ENCODE measurements around the gene SYT1. TPM values are rescaled to one million over a fixed set of nuclear protein-coding genes. Genes with fewer than 3 reads are reported as not detected.

The SYT1 gene
- total and polyA plus RNA-seq, 2 donors (not counting 1 experiment from before 2014, with no cell fraction given) = 0.90 to 2.1 TPM

GRCh38 chr12:79344855-79345847, 480.6 kb downstream of the SYT1 start:
- no peaks in the 10 kb centered on the region for H3K9me3 ChIP-seq (ENCODE audit: control insufficient read depth, insufficient read depth, low read depth, low read length)

GRCh38 chr12:79347866-79348265, 483.3 kb downstream of the SYT1 start:
- Histone ChIP-seq H2AFZ (ENCODE audit: low read length) (no peak overlapping the region), H3K27me3 (ENCODE audit: control insufficient read depth, insufficient read depth, low read length) (no peaks in the 10 kb centered on the region), H3K9me3 (ENCODE audit: control insufficient read depth, insufficient read depth, low read depth, low read length) (no peaks in the 10 kb centered on the region), H4K20me1 (ENCODE audit: control insufficient read depth, extremely low read depth, insufficient read depth, low read length) (no peaks in the 10 kb centered on the region), H3K79me2 (ENCODE audit: control insufficient read depth, insufficient read depth, low read length) (no peaks in the 10 kb centered on the region), H3K4me1 (ENCODE audit: control insufficient read depth, extremely low read depth, insufficient read depth, low read length) (no peaks in the 10 kb centered on the region), H3K9ac (ENCODE audit: insufficient read depth, low read length) (no peak overlapping the region), H3K4me3 (replicated peaks in 1 of 4; ENCODE audit: control extremely low read depth in 1 of 4, insufficient read depth in 1 of 4, low read depth in 3 of 4, low read length in 4 of 4) (no peak overlapping the region), H3K27ac (ENCODE audit: insufficient read depth, low read length) (no peak overlapping the region), H3K36me3 (ENCODE audit: control insufficient read depth, insufficient read depth, low read length) (no peaks in the 10 kb centered on the region), H3K4me2 (ENCODE audit: extremely low read depth, insufficient read depth, low read length) (no peak overlapping the region)
- no peak for DNase-seq (ENCODE audit: low read depth in 2 of 2)
- TF ChIP-seq EZH2 (IDR thresholded peaks at IDR 0.05; ENCODE audit: low read length, missing control alignments) (no peak), CTCF (conservative IDR thresholded peaks at IDR 0.05 in 1 of 2, IDR thresholded peaks at IDR 0.05 in 1 of 2; ENCODE audit: low read depth in 1 of 2, low read length in 2 of 2) (no peak)

More at GRCh38 chr12:79344855-79345847, 480.6 kb downstream of the SYT1 start:
- Histone ChIP-seq H3K79me2 (ENCODE audit: control insufficient read depth, insufficient read depth, low read length) (no peaks in the 10 kb centered on the region), H3K4me3 (replicated peaks in 1 of 4; ENCODE audit: control extremely low read depth in 1 of 4, insufficient read depth in 1 of 4, low read depth in 3 of 4, low read length in 4 of 4) (no peak overlapping the region), H2AFZ (ENCODE audit: low read length) (no peak overlapping the region), H3K27me3 (ENCODE audit: control insufficient read depth, insufficient read depth, low read length) (no peaks in the 10 kb centered on the region), H3K4me2 (ENCODE audit: extremely low read depth, insufficient read depth, low read length) (no peak overlapping the region), H3K9ac (ENCODE audit: insufficient read depth, low read length) (no peak overlapping the region), H3K4me1 (ENCODE audit: control insufficient read depth, extremely low read depth, insufficient read depth, low read length) (no peaks in the 10 kb centered on the region), H4K20me1 (ENCODE audit: control insufficient read depth, extremely low read depth, insufficient read depth, low read length) (no peaks in the 10 kb centered on the region), H3K27ac (ENCODE audit: insufficient read depth, low read length) (no peak overlapping the region), H3K36me3 (ENCODE audit: control insufficient read depth, insufficient read depth, low read length) (no peaks in the 10 kb centered on the region)
- no peak for TF ChIP-seq EZH2 (IDR thresholded peaks at IDR 0.05; ENCODE audit: low read length, missing control alignments)
- TF ChIP-seq CTCF (conservative IDR thresholded peaks at IDR 0.05 in 1 of 2, IDR thresholded peaks at IDR 0.05 in 1 of 2; ENCODE audit: low read depth in 1 of 2, low read length in 2 of 2) = peak; percentile 35 to 60
- peak; percentile 35 to 50 for DNase-seq (ENCODE audit: low read depth in 2 of 2)

GRCh38 chr12:79351251-79351650, 486.7 kb downstream of the SYT1 start:
- Histone ChIP-seq H3K4me1 (ENCODE audit: control insufficient read depth, extremely low read depth, insufficient read depth, low read length) (no peaks in the 10 kb centered on the region), H3K9ac (ENCODE audit: insufficient read depth, low read length) (no peak overlapping the region), H3K27me3 (ENCODE audit: control insufficient read depth, insufficient read depth, low read length) (peaks cover 2% of the 10 kb centered on the region), H2AFZ (ENCODE audit: low read length) (no peak overlapping the region), H3K4me2 (ENCODE audit: extremely low read depth, insufficient read depth, low read length) (no peak overlapping the region), H4K20me1 (ENCODE audit: control insufficient read depth, extremely low read depth, insufficient read depth, low read length) (no peaks in the 10 kb centered on the region), H3K27ac (ENCODE audit: insufficient read depth, low read length) (no peak overlapping the region), H3K9me3 (ENCODE audit: control insufficient read depth, insufficient read depth, low read depth, low read length) (no peaks in the 10 kb centered on the region), H3K79me2 (ENCODE audit: control insufficient read depth, insufficient read depth, low read length) (no peaks in the 10 kb centered on the region), H3K36me3 (ENCODE audit: control insufficient read depth, insufficient read depth, low read length) (no peaks in the 10 kb centered on the region), H3K4me3 (replicated peaks in 1 of 4; ENCODE audit: control extremely low read depth in 1 of 4, insufficient read depth in 1 of 4, low read depth in 3 of 4, low read length in 4 of 4) (no peak overlapping the region)
- no peak for TF ChIP-seq EZH2 (IDR thresholded peaks at IDR 0.05; ENCODE audit: low read length, missing control alignments)
- TF ChIP-seq CTCF (conservative IDR thresholded peaks at IDR 0.05 in 1 of 2, IDR thresholded peaks at IDR 0.05 in 1 of 2; ENCODE audit: low read depth in 1 of 2, low read length in 2 of 2) = no peak
- DNase-seq (ENCODE audit: low read depth in 2 of 2) = no peak
